AG10803 (cell line): ENCODE results near the gene PRKG2.

Experiments
- DNase-seq: peaks from one replicate; pipeline ENCODE4 v3.0.0; 2010; ENCODE audit warnings: low read depth
- H3K4me3 ChIP-seq: 2 replicates; pipeline ENCODE4 v1.5.1; 2011; ENCODE audit warnings: mild to moderate bottlenecking, low read length, control low read depth
- CTCF ChIP-seq: conservative IDR thresholded peaks from 2 replicates; pipeline ENCODE4 v1.5.1; 2011; ENCODE audit warnings: mild to moderate bottlenecking, low read length, control low read depth, inconsistent platforms

The PRKG2 gene

DNA sequence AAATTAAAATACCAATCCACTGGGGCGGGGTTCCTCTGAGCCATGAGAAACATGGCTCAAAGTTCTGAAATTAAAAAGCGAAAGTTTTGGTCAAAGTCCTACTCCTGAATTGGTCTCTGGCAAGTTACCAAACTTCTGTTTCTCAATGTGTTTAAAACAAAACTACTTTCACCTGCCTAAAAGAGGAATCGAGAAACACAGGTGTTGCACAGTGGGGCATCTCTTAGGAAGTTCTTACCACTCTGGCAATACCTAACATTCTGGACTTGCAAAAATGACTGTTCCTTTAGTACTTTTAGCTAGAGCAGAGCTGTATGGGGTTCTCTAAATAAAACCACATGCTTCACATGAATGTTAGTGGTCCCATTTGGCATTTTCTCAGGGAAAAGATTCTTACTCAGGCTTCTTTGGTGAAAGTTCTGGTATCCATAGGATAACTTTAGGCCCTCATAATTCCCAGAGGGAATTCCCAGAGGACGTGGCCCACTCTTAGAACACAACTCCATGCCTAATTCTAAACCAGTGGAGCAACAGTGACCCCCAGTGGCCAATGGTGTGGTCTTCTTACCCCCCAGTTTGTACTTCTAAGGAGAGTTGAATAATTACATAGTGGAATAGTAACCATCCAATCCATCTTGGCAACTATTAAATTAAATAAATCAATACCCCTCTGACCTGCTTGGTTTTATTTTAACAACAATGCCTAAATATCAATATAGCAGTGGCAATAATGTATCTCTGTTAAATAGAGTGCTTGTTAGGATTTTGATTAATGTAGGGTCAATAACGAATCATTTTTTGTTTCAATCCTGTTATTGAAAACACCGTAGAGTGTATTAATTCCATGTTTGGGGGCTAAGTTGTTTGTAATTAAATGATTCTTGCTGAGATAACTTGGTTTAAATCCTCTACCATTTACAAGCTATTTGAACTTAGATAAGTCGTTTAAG, 162.6 kb downstream of the PRKG2 start:
- peak; percentile 50 for DNase-seq
- H3K4me3 ChIP-seq, result no peak overlapping the region
- TF ChIP-seq CTCF, result peak; percentile 83

DNA sequence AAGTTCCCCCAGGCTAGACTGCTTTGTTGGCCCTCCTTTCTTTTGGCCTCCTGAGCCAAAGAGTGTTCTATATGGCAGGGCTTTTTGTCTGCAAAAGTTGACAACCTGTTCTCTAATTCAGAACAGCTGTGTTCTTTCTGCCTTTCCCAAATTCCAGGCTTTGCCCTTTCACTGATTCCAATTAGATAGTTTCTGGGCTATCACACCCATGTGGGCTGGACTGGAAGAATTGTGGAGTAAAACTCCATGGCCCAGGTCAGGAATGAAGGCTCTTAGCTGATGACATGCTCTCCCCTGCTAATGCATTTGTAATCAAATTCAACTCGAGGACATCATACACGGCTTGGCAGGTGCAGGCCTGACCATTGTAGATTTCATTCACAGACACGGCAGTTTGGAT, 165.1 kb downstream of the PRKG2 start:
- no peak overlapping the region for H3K4me3 ChIP-seq
- peak; percentile 4 for DNase-seq

DNA sequence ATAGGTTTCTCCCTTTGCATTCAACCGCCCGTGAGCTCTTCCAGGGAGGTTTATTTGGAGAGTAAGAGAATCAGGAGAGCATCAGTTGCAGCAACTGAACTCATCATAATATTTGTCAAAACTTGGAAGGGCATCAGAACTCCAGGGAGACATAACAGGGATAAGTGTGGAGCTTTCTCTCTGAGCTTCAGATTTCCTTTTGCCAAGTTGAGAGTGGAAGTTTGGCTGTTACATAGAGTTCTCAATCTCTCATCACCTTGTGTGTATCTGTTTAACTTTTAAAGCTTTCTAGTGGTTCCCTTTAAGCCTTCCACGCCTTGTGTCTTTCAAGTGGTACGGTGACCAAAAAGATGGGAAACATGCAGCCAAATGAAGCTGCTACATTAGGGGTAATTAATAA, 165.7 kb downstream of the PRKG2 start:
- no peak for TF ChIP-seq CTCF
- DNase-seq, result no peak

More for the DNA sequence above, 165.1 kb downstream of the PRKG2 start:
- TF ChIP-seq CTCF, result no peak

GRCh38 chr4:81042578-81043365, 172.2 kb downstream of the PRKG2 start:
- H3K4me3 ChIP-seq, result no peak overlapping the region
- no peak for TF ChIP-seq CTCF
- no peak for DNase-seq

More for the DNA sequence above, 165.7 kb downstream of the PRKG2 start:
- H3K4me3 ChIP-seq, result no peak overlapping the region

GRCh38 chr4:81040012-81040659, 174.9 kb downstream of the PRKG2 start:
- peak; percentile 36 for DNase-seq
- TF ChIP-seq CTCF, result peak; percentile 78
- no peak overlapping the region for H3K4me3 ChIP-seq

DNA sequence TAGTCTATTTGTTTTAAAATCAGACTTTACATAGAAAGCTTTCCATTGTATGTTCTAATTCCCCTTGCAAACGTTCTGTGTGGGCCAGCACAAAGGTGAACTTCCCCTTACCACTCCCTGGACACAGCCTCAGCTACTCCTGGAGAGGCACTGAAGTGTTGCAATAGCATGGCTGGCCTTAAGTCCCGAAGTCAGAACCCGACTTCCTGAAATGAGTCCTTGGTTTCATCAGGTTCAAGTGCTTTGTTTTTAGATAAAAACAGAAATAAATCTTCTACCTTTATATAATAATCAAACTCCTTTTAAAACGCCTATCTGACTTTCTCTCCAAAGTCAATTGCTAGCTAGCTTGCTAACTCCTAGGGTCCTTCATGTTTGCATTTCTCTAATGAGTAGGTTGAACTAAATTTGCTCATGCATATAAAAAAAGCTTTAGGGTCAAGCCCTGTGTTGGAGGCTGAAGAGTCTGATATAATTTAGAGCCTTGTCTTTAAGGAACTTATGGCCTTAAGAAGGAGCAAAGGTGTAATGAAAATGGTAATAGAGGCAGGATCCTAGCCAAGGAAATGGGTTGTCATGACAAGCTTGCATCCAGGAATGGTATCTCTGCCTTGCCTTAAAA, 175.6 kb downstream of the PRKG2 start:
- DNase-seq, result no peak
- no peak overlapping the region for H3K4me3 ChIP-seq
- no peak for TF ChIP-seq CTCF
